RCC 7860 (cell line): Measurements from ENCODE around the gene GTF3C5.
"Not testable (repeated sequence)": the region's sequence is repeated elsewhere in the genome, so short reads cannot be mapped to it uniquely, and the experiment has no call there.

Source experiments
- DNase-seq: peaks from one replicate; pipeline ENCODE4 v3.0.0-alpha.2; 2015; ENCODE audit warnings: low spot score
- FAIRE-seq: peaks from 2 replicates; lab custom pipeline; 2012; peaks lifted over from hg19 to GRCh38; lab: Jason Lieb, UNC

The GTF3C5 gene

GRCh38 chr9:133067006-133067405 lies 36.2 kb downstream of the GTF3C5 start:
- DNase-seq: no peak
- no peak for FAIRE-seq

GRCh38 chr9:133067813-133068212 lies 37.0 kb downstream of the GTF3C5 start:
- FAIRE-seq: no peak
- DNase-seq: no peak

GRCh38 chr9:133068431-133068830 lies 37.6 kb downstream of the GTF3C5 start:
- not testable (repeated sequence) for FAIRE-seq, DNase-seq

GRCh38 chr9:133070500-133070961 lies 39.7 kb downstream of the GTF3C5 start:
- not testable (repeated sequence) for DNase-seq, FAIRE-seq

- FAIRE-seq, DNase-seq: not testable (repeated sequence)
These were observed 40.2 kb downstream of the GTF3C5 start for GRCh38 chr9:133070985-133071384.

- DNase-seq (no peak), FAIRE-seq (no peak)
These were observed 40.8 kb downstream of the GTF3C5 start for GRCh38 chr9:133071484-133072150.

GRCh38 chr9:133072210-133072609 lies 41.4 kb downstream of the GTF3C5 start:
- not testable (repeated sequence) for FAIRE-seq, DNase-seq

- FAIRE-seq (no peak), DNase-seq (no peak)
These were observed 42.6 kb downstream of the GTF3C5 start for GRCh38 chr9:133073086-133074014.

- FAIRE-seq: no peak
- DNase-seq: no peak
These were observed 43.4 kb downstream of the GTF3C5 start for GRCh38 chr9:133074111-133074651.

- no peak for DNase-seq
- no peak for FAIRE-seq
These were observed 45.3 kb downstream of the GTF3C5 start for GRCh38 chr9:133075925-133076630.

- DNase-seq (no peak), FAIRE-seq (no peak)
These were observed 45.9 kb downstream of the GTF3C5 start for GRCh38 chr9:133076691-133077090.

- no peak for FAIRE-seq
- no peak for DNase-seq
These were observed 47.7 kb downstream of the GTF3C5 start for GRCh38 chr9:133078486-133078885.

GRCh38 chr9:133080161-133080560 lies 49.4 kb downstream of the GTF3C5 start:
- DNase-seq (no peak), FAIRE-seq (no peak)

- not testable (repeated sequence) for FAIRE-seq, DNase-seq
These were observed 50.3 kb downstream of the GTF3C5 start for GRCh38 chr9:133080786-133081779.

- not testable (repeated sequence) for FAIRE-seq, DNase-seq
These were observed 51.3 kb downstream of the GTF3C5 start for GRCh38 chr9:133081957-133082644.

GRCh38 chr9:133083688-133084087 lies 52.9 kb downstream of the GTF3C5 start:
- not testable (repeated sequence) for FAIRE-seq, DNase-seq

- DNase-seq, FAIRE-seq: not testable (repeated sequence)
These were observed 55.5 kb downstream of the GTF3C5 start for GRCh38 chr9:133086212-133086860.

- DNase-seq: no peak
- no peak for FAIRE-seq
These were observed 56.1 kb downstream of the GTF3C5 start for GRCh38 chr9:133086894-133087293.
